Measurements from ENCODE around the gene SEPTIN1. TPM values are rescaled to one million over a fixed set of nuclear protein-coding genes. Genes with fewer than 3 reads are reported as not detected.

The SEPTIN1 gene
- total and polyA plus RNA-seq, 2 of the 13 experiments (the other 11 are each of a cell fraction or from before 2014, with no cell fraction given): 0.18 to 0.67 TPM

DNA sequence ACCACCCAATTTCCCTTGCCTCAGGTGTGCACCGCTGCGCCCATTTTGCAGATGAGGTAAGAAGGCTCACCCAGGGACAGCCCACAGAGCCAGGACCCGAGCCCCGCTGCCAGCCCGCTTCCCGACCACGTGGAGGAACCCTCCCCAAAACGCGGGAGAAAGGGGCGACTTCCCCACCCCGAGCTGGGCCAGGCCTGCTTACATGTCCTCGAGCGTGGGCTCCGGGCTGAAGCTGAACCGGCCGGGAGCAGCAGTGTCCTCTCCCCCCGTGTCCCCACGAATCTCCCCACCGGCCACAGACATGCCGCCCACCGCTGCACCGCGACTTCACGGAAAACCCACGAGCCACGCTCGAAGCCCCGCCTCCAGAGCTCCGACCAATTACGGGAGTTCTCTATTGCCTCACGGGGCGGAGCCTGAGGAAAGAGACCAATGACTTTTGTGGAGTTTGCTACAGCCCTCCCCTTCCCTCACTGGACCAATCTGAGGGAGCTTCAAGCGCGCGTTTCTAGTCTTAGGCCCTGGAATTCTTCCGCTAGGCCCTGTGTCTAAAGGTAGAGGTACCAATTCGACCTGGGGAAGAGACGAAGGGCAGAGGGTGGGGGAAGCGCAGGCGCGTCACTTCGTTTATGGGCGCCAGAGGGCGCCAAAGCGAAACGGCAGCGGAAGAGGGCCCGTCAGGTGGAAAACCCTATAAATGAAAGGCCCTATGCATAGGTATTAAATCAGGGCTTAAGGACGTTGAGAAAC, 47.5 kb upstream of the SEPTIN1 start, which contains the start of gene DCTPP1 (continued):
- no peak for TF ChIP-seq POLR2AphosphoS2 (IDR thresholded peaks at IDR 0.05; ENCODE audit: low read depth, low read length)
- TF ChIP-seq RAD21 (CRISPR knock-in tag; IDR thresholded peaks at IDR 0.05): peak; percentile 98
- peak; percentile 84; the same call in 1 of the 2 replicates for TF ChIP-seq ZNF546 (CRISPR knock-in tag; conservative IDR thresholded peaks at IDR 0.05)
- TF ChIP-seq ZFP1 (CRISPR knock-in tag; IDR thresholded peaks at IDR 0.05): peak; percentile 93; the same call in 1 of the 2 replicates
- TF ChIP-seq MBD4 (IDR thresholded peaks at IDR 0.05; ENCODE audit: borderline replicate concordance, low read length): no peak
- TF ChIP-seq ZNF670 (CRISPR knock-in tag; IDR thresholded peaks at IDR 0.05; ENCODE audit: borderline replicate concordance): no peak; the same call in 1 of the 2 replicates
- TF ChIP-seq TCF7L2 (IDR thresholded peaks at IDR 0.05; ENCODE audit: low read depth, low read length): no peak
- TF ChIP-seq STAG1 (CRISPR knock-in tag; IDR thresholded peaks at IDR 0.05): peak; percentile 89
- TF ChIP-seq HNRNPH1 (optimal IDR thresholded peaks at IDR 0.05; ENCODE audit: low read depth, low read length): no peak
- peak; percentile 71 for TF ChIP-seq MEIS2 (CRISPR knock-in tag; IDR thresholded peaks at IDR 0.05)
- TF ChIP-seq, protein P1, sequence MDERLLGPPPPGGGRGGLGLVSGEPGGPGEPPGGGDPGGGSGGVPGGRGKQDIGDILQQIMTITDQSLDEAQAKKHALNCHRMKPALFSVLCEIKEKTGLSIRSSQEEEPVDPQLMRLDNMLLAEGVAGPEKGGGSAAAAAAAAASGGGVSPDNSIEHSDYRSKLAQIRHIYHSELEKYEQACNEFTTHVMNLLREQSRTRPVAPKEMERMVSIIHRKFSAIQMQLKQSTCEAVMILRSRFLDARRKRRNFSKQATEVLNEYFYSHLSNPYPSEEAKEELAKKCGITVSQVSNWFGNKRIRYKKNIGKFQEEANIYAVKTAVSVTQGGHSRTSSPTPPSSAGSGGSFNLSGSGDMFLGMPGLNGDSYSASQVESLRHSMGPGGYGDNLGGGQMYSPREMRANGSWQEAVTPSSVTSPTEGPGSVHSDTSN (CRISPR knock-in tag; IDR thresholded peaks at IDR 0.05): 0 out of 2 replicates have a peak, but pooled peaks have one; percentile 25
- 0 out of 2 replicates have a peak, but pooled peaks have one; percentile 16 for TF ChIP-seq ZBTB42 (CRISPR knock-in tag; IDR thresholded peaks at IDR 0.05)
- 0 out of 2 replicates have a peak, but pooled peaks have one; percentile 68 for TF ChIP-seq TEAD2 (CRISPR knock-in tag; IDR thresholded peaks at IDR 0.05)
- TF ChIP-seq, protein P2, sequence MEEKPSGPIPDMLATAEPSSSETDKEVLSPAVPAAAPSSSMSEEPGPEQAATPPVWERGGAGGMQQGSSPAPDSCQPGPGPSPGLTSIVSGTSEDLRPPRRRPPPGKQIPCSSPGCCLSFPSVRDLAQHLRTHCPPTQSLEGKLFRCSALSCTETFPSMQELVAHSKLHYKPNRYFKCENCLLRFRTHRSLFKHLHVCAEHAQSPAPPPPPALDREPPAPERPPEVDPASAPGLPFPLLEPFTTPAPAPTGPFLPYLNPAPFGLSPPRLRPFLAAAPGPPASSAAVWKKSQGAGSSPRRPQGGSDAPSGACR (CRISPR knock-in tag; IDR thresholded peaks at IDR 0.05): 0 out of 2 replicates have a peak, but pooled peaks have one; percentile 76
- no peak for TF ChIP-seq MAFG (CRISPR knock-in tag; IDR thresholded peaks at IDR 0.05)
- TF ChIP-seq, protein P3, sequence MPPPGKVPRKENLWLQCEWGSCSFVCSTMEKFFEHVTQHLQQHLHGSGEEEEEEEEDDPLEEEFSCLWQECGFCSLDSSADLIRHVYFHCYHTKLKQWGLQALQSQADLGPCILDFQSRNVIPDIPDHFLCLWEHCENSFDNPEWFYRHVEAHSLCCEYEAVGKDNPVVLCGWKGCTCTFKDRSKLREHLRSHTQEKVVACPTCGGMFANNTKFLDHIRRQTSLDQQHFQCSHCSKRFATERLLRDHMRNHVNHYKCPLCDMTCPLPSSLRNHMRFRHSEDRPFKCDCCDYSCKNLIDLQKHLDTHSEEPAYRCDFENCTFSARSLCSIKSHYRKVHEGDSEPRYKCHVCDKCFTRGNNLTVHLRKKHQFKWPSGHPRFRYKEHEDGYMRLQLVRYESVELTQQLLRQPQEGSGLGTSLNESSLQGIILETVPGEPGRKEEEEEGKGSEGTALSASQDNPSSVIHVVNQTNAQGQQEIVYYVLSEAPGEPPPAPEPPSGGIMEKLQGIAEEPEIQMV (CRISPR knock-in tag; IDR thresholded peaks at IDR 0.05; ENCODE audit: low read depth): 0 out of 2 replicates have a peak, but pooled peaks have one; percentile 21
- TF ChIP-seq DPF2 (CRISPR knock-in tag; IDR thresholded peaks at IDR 0.05; ENCODE audit: borderline replicate concordance, low read depth): peak; percentile 27; the same call in 1 of the 2 replicates
- TF ChIP-seq AGO2 (optimal IDR thresholded peaks at IDR 0.05; ENCODE audit: low read depth, low read length): peak; percentile 71
- TF ChIP-seq, protein P4, sequence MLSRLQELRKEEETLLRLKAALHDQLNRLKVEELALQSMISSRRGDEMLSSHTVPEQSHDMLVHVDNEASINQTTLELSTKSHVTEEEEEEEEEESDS (CRISPR knock-in tag; IDR thresholded peaks at IDR 0.05; ENCODE audit: borderline replicate concordance): peak; percentile 79
- TF ChIP-seq ZFP36 (IDR thresholded peaks at IDR 0.05; ENCODE audit: borderline replicate concordance, low read depth, low read length, partially characterized antibody): no peak
- TF ChIP-seq ZFAT (CRISPR knock-in tag; conservative IDR thresholded peaks at IDR 0.05): no peak
- peak; percentile 88 for TF ChIP-seq IRX3 (CRISPR knock-in tag; IDR thresholded peaks at IDR 0.05; ENCODE audit: borderline replicate concordance, low read depth)
- no peak for TF ChIP-seq ZNF180 (CRISPR knock-in tag; IDR thresholded peaks at IDR 0.05; ENCODE audit: borderline replicate concordance, low read depth)
- no peak for TF ChIP-seq ATM (IDR thresholded peaks at IDR 0.05; ENCODE audit: borderline replicate concordance)
- TF ChIP-seq RFXANK (CRISPR knock-in tag; IDR thresholded peaks at IDR 0.05): peak; percentile 77; the same call in 1 of the 2 replicates
- TF ChIP-seq PAWR (CRISPR knock-in tag; IDR thresholded peaks at IDR 0.05; ENCODE audit: borderline replicate concordance): peak; percentile 89; the same call in 1 of the 2 replicates
- TF ChIP-seq, protein P5, sequence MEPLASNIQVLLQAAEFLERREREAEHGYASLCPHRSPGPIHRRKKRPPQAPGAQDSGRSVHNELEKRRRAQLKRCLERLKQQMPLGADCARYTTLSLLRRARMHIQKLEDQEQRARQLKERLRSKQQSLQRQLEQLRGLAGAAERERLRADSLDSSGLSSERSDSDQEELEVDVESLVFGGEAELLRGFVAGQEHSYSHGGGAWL (CRISPR knock-in tag; IDR thresholded peaks at IDR 0.05): peak; percentile 82; the same call in 1 of the 2 replicates
- peak; percentile 95 for TF ChIP-seq KAT8 (CRISPR knock-in tag; IDR thresholded peaks at IDR 0.05)
